Measurements from ENCODE around the gene XG. TPM values are rescaled to one million over a fixed set of nuclear protein-coding genes. Genes with fewer than 3 reads are reported as not detected.

The XG gene
- total RNA-seq, 1 donor from 2014 or later, result 2.4 TPM

- no peak overlapping the region for H3K4me3 Mint-ChIP-seq (ENCODE audit: low read depth)
- peaks cover 52% of the 10 kb centered on the region for H3K36me3 Mint-ChIP-seq (ENCODE audit: insufficient read depth)
- H3K27me3 Mint-ChIP-seq, result no peaks in the 10 kb centered on the region
- H3K4me1 Mint-ChIP-seq (ENCODE audit: low read depth), result peaks cover 2% of the 10 kb centered on the region
- TF ChIP-seq, protein P1, sequence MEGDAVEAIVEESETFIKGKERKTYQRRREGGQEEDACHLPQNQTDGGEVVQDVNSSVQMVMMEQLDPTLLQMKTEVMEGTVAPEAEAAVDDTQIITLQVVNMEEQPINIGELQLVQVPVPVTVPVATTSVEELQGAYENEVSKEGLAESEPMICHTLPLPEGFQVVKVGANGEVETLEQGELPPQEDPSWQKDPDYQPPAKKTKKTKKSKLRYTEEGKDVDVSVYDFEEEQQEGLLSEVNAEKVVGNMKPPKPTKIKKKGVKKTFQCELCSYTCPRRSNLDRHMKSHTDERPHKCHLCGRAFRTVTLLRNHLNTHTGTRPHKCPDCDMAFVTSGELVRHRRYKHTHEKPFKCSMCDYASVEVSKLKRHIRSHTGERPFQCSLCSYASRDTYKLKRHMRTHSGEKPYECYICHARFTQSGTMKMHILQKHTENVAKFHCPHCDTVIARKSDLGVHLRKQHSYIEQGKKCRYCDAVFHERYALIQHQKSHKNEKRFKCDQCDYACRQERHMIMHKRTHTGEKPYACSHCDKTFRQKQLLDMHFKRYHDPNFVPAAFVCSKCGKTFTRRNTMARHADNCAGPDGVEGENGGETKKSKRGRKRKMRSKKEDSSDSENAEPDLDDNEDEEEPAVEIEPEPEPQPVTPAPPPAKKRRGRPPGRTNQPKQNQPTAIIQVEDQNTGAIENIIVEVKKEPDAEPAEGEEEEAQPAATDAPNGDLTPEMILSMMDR (IDR thresholded peaks at IDR 0.05; ENCODE audit: unreplicated experiment), result no peak
- no peak for DNase-seq (ENCODE audit: low spot score, unreplicated experiment)
- no peaks in the 10 kb centered on the region for H3K9me3 Mint-ChIP-seq (ENCODE audit: low read depth)
- no peak overlapping the region for H3K27ac Mint-ChIP-seq
Measured at GRCh38 chrX:2859197-2859797, 107.5 kb downstream of the XG start.

GRCh38 chrX:2862404-2862803 is 110.6 kb downstream of the XG start:
- DNase-seq (ENCODE audit: low spot score, unreplicated experiment), result no peak
- TF ChIP-seq, protein P1 (IDR thresholded peaks at IDR 0.05; ENCODE audit: unreplicated experiment), result no peak
- Mint-ChIP-seq H3K4me3 (ENCODE audit: low read depth) (no peak overlapping the region), H3K4me1 (ENCODE audit: low read depth) (peaks cover 2% of the 10 kb centered on the region), H3K27me3 (no peaks in the 10 kb centered on the region), H3K27ac (no peak overlapping the region), H3K36me3 (ENCODE audit: insufficient read depth) (peaks cover 54% of the 10 kb centered on the region), H3K9me3 (ENCODE audit: low read depth) (no peaks in the 10 kb centered on the region)

DNA sequence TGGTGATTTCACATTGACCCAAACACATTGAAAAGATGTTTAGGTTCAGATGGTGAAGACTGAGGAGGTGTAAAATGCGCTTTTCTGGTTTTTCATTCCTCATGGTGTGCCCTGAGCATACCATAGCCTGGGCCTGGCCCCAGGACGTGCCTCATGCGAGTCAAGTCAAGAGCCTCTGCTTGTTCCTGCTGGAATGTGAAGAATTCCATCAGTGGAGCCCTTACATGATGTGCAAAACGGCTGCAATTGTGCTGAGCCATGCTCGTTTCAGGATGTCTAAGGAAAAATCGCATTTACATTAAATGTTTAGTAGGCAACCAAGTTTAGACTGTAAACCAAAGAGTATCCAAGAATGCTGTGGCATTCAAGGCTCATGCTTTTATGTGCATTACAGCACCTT is 111.8 kb downstream of the XG start:
- H3K27ac Mint-ChIP-seq, result no peak overlapping the region
- H3K36me3 Mint-ChIP-seq (ENCODE audit: insufficient read depth), result peaks cover 48% of the 10 kb centered on the region
- H3K4me3 Mint-ChIP-seq (ENCODE audit: low read depth), result no peak overlapping the region
- TF ChIP-seq, protein P1 (IDR thresholded peaks at IDR 0.05; ENCODE audit: unreplicated experiment), result no peak
- H3K27me3 Mint-ChIP-seq, result no peaks in the 10 kb centered on the region
- H3K4me1 Mint-ChIP-seq (ENCODE audit: low read depth), result peaks cover 2% of the 10 kb centered on the region
- DNase-seq (ENCODE audit: low spot score, unreplicated experiment), result no peak
- H3K9me3 Mint-ChIP-seq (ENCODE audit: low read depth), result no peaks in the 10 kb centered on the region

Other genes starting within 250 kb of the XG start
- gene CD99, start 60.7 kb upstream of the XG start, total RNA-seq, result 328 and 362 TPM in 2 replicates
- gene GYG2, start 76.9 kb downstream of the XG start, total RNA-seq, result 107 and 117 TPM in 2 replicates
- 76.8 and 82.1 TPM in 2 replicates for gene ARSD, start 177.3 kb downstream of the XG start, total RNA-seq